Uterus (tissue), 2 donors: ENCODE measurements around the gene AGPAT3.

Experiments
- CTCF ChIP-seq, 4 experiments: fragments of 200-600 bp in 2 of 4; fragments of 450-650 bp in 2 of 4; sonication (generic) in 2 of 4; IDR thresholded peaks; one replicate each; pipeline ENCODE4 v1.5.1; 2016 to 2019; ENCODE audit warnings: antibody characterized with exemption in 4 of 4, mild to moderate bottlenecking in 2 of 4, moderate library complexity in 1 of 4
- POLR2A ChIP-seq, 2 donors: fragments of 450-650 bp; IDR thresholded peaks; one replicate each; pipeline ENCODE4 v1.6.1; 2016; ENCODE audit warnings: antibody characterized with exemption in 2 of 2, mild to moderate bottlenecking in 1 of 2, moderate library complexity in 1 of 2

- TF ChIP-seq CTCF (IDR thresholded peaks at IDR 0.05) = no peak
- TF ChIP-seq POLR2A (IDR thresholded peaks at IDR 0.05) = no peak
These were observed 148.5 kb downstream of the AGPAT3 start for GRCh38 chr21:44013380-44014088.
